Small intestine (tissue), 7 donors: Measurements from ENCODE around the gene ASB1. TPM values are rescaled to one million over a fixed set of nuclear protein-coding genes. Genes with fewer than 3 reads are reported as not detected.

Experiments
- DNase-seq, 2 donors: peaks; one replicate each; pipeline versions ENCODE4 v3.0.0 to v3.0.0-alpha.2; 2013
- FAIRE-seq: peaks from 2 replicates; lab custom pipeline; 2012; peaks lifted over from hg19 to GRCh38; lab: Jason Lieb, UNC
- H3K27ac ChIP-seq, 3 donors: one replicate each; pipeline ENCODE4 v1.5.1; 2013; ENCODE audit warnings: low read length in 2 of 3, mild to moderate bottlenecking in 2 of 3, control low read depth in 1 of 3, inconsistent platforms in 1 of 3, low read depth in 1 of 3, moderate library complexity in 1 of 3
- H3K27me3 ChIP-seq, 3 donors: one replicate each; pipeline ENCODE4 v1.6.1; 2013; ENCODE audit warnings: low read length in 3 of 3, inconsistent platforms in 1 of 3; ENCODE audit not compliant: control insufficient read depth in 3 of 3, insufficient read depth in 3 of 3
- H3K36me3 ChIP-seq, 3 donors: one replicate each; pipeline ENCODE4 v1.6.1; 2013; ENCODE audit warnings: low read length in 3 of 3, inconsistent platforms in 1 of 3, low read depth in 1 of 3, mild to moderate bottlenecking in 1 of 3, moderate library complexity in 1 of 3; ENCODE audit not compliant: control insufficient read depth in 3 of 3, insufficient read depth in 2 of 3
- H3K4me1 ChIP-seq, 3 donors: one replicate each; pipeline ENCODE4 v1.6.1; 2013; ENCODE audit warnings: low read length in 2 of 3, inconsistent platforms in 1 of 3, low read depth in 1 of 3, mild to moderate bottlenecking in 1 of 3, moderate library complexity in 1 of 3; ENCODE audit not compliant: control insufficient read depth in 3 of 3, insufficient read depth in 2 of 3
- H3K4me3 ChIP-seq, 3 donors: one replicate each; pipeline ENCODE4 v1.5.1; 2013; ENCODE audit warnings: low read length in 3 of 3, control low read depth in 1 of 3, inconsistent platforms in 1 of 3, low read depth in 1 of 3, mild to moderate bottlenecking in 1 of 3, moderate library complexity in 1 of 3
- H3K9me3 ChIP-seq, 2 donors: one replicate each; pipeline ENCODE4 v1.6.1; 2013; ENCODE audit warnings: low read depth in 1 of 2, low read length in 1 of 2; ENCODE audit not compliant: control insufficient read depth in 2 of 2, insufficient read depth in 1 of 2
- WGBS, 3 donors: extraction: QIAGEN DNeasy Blood & Tissue Kit; methylation state at CpG; one replicate each; pipeline ENCODE4 v1.1.7; 2013; 5-methylcytosine and 5-hydroxymethylcytosine counted together
- polyA plus RNA-seq, 4 donors: library from polyadenylated mRNA; stranded (reverse) in 3 of 4; unstranded in 1 of 4; fragments of 200-250 nt in 3 of 4; fragments of 120-200 nt in 1 of 4; gene quantifications; one replicate each; pipeline versions ENCODE4 v1.2.1 to v1.2.3, GENCODE V29; 2013
- donor health status: healthy with polysubstance abuse.
- donor health status: control.
- donor health status: control.
- donor health status: Bipolar disorder and iron deficiency.
- donor health status: healthy.

ASB1 gene
- polyA plus RNA-seq, 4 donors: 11.2 to 20.3 (median 15.2) TPM

- 78 to 88% (median 83%) methylated on average over 8 of the region's 8 CpGs for WGBS, 3 donors
- FAIRE-seq (no peak), DNase-seq (no peak)
Observed at GRCh38 chr2:238498188-238498587, 71.5 kb downstream of the ASB1 start.

GRCh38 chr2:238498691-238499295 lies 72.1 kb downstream of the ASB1 start:
- Histone ChIP-seq H3K4me1 (peaks cover 0 to 2% (median 0%) of the 10 kb centered on the region in 3 donors), H3K4me3 (no peak overlapping the region), H3K9me3 (no peaks in the 10 kb centered on the region), H3K27me3 (no peaks in the 10 kb centered on the region), H3K27ac (no peak overlapping the region), H3K36me3 (no peaks in the 10 kb centered on the region)
- no peak for FAIRE-seq
- 78 to 84% (median 82%) methylated on average over 17 of the region's 17 CpGs for WGBS, 3 donors
- DNase-seq: no peak

More at GRCh38 chr2:238498188-238498587, 71.5 kb downstream of the ASB1 start:
- Histone ChIP-seq H3K27ac (no peak overlapping the region), H3K27me3 (no peaks in the 10 kb centered on the region), H3K9me3 (no peaks in the 10 kb centered on the region), H3K4me3 (no peak overlapping the region), H3K4me1 (peaks cover 0 to 2% (median 0%) of the 10 kb centered on the region in 3 donors), H3K36me3 (no peaks in the 10 kb centered on the region)

DNA sequence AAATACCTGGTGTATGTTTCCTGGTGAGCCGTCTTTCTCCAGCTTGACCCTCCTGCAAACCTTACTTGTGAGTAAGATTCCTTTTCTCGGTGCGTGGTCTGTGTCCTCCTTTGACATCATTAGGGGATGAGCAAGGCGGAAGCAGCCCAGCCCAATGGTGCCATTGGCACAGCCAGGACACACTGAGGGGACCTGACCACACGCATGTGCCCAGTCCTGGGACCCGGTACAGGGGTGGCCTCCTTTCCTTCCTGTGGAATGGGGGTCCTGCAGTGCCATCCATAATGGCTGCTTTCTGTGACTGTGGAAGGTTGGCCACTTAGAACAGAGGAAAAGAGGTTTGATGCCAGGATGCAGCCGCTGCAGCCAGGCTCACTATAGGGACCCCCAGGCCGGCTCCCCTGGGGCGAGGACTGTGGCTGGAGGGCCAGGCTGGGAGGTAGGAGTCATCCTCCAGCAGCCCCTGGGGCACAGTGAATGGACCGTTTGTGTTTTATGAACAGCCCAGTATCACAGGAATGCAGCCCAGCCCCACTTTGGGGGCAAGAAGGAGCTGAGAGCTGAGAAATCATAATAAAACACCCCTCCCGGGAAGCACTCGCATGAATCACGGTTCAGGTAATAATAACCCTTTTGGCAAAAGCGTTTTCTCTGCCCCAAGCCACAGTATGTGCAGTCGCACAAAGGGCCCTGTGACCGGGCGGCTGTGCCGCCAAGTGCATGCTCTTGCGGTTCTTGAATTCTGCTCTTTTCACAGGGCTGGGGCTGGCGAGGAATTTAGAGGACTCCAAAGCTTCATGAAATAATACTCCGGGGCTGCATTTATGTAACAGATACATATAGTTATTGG lies 73.2 kb downstream of the ASB1 start:
- H3K36me3 ChIP-seq: no peaks in the 10 kb centered on the region
- no peaks in the 10 kb centered on the region for H3K4me1 ChIP-seq
- H3K27ac ChIP-seq: no peak overlapping the region
- DNase-seq (no peak), FAIRE-seq (no peak)
- 74 to 84% (median 82%) methylated on average over 21 of the region's 21 CpGs for WGBS, 3 donors
- no peaks in the 10 kb centered on the region for H3K27me3 ChIP-seq
- H3K9me3 ChIP-seq: no peaks in the 10 kb centered on the region
- H3K4me3 ChIP-seq: no peak overlapping the region

- FAIRE-seq: no peak
- Histone ChIP-seq H3K36me3 (no peaks in the 10 kb centered on the region), H3K4me3 (no peak overlapping the region), H3K9me3 (no peaks in the 10 kb centered on the region), H3K4me1 (no peaks in the 10 kb centered on the region), H3K27ac (no peak overlapping the region), H3K27me3 (no peaks in the 10 kb centered on the region)
- 52 to 84% (median 75%) methylated on average over 5 of the region's 5 CpGs for whole genome bisulfite sequencing, 3 donors
- no peak for DNase-seq
Observed at GRCh38 chr2:238501311-238501710, 74.6 kb downstream of the ASB1 start.

Other genes with a start within 250 kb of the ASB1 start
- gene ILKAP, start 223.2 kb upstream of the ASB1 start, polyA plus RNA-seq: 10 to 100 TPM; 37.6 to 66.0 (median 46.8) TPM
- gene HES6, start 186.9 kb upstream of the ASB1 start, polyA plus RNA-seq: 10 to 100 TPM; 18.2 to 94.3 (median 29.5) TPM
- 10 to 100 TPM in 1 of 4 donors, 1 to 10 TPM in 3; 2.2 to 16.5 (median 4.1) TPM for gene PER2, start 138.3 kb upstream of the ASB1 start, polyA plus RNA-seq
- 10 to 100 TPM in 1 of 4 donors, 1 to 10 TPM in 3; 5.1 to 10.1 (median 7.5) TPM for gene TRAF3IP1, start 106.4 kb upstream of the ASB1 start, polyA plus RNA-seq